ENCODE data around the gene TBCK.

Gene TBCK

DNA sequence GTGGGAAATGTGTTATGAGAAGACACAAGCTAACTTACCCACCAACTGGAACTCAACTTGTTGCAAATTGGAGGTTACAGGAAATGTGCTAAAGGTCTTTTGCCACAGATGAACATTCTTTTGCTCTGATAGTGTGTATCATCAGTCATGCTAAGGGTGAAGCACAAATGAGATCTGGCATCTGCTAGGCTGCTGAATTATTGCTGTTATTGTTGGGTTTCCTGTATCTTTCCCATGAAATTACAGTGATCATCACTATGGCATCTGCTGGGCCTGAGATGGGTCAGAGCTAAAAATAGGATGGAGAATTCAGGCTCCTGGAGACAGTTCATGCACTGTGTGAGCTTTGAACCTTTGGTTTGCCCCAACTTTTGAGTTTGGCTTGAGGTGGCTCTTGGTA lies 296.2 kb downstream of the TBCK start:
- no peaks in the 10 kb centered on the region for H3K79me2 ChIP-seq (ENCODE audit: insufficient read depth, low read length)
- H3K9ac ChIP-seq (ENCODE audit: low read length): no peak overlapping the region
- H3K4me2 ChIP-seq (ENCODE audit: low read length): no peak overlapping the region
- no peaks in the 10 kb centered on the region for H3K27me3 ChIP-seq (ENCODE audit: insufficient read depth, low read length)
- no peak overlapping the region for H3K4me3 ChIP-seq (ENCODE audit: low read depth, low read length, poor library complexity, severe bottlenecking)
- no peaks in the 10 kb centered on the region for H3K4me1 ChIP-seq (ENCODE audit: insufficient read depth, low read length, severe bottlenecking)
- H3K9me2 ChIP-seq (ENCODE audit: low read depth, low read length): no peaks in the 10 kb centered on the region
- no peak overlapping the region for H2AFZ ChIP-seq (ENCODE audit: low read length)
- no peaks in the 10 kb centered on the region for H3K9me3 ChIP-seq (ENCODE audit: low read length)
- H3K36me3 ChIP-seq (ENCODE audit: insufficient read depth, low read length): no peaks in the 10 kb centered on the region
- H4K20me1 ChIP-seq (ENCODE audit: insufficient read depth, low read length): no peaks in the 10 kb centered on the region
- no peak overlapping the region for H3K27ac ChIP-seq (ENCODE audit: low read depth, low read length, poor library complexity, severe bottlenecking)
- no peaks in the 10 kb centered on the region for H3F3A ChIP-seq (ENCODE audit: insufficient read depth, low read length)
- TF ChIP-seq CTCF (IDR thresholded peaks at IDR 0.05; ENCODE audit: low read length) (no peak), EZH2 (IDR thresholded peaks at IDR 0.05; ENCODE audit: borderline replicate concordance, low read length) (no peak)

GRCh38 chr4:106017975-106018374 lies 298.0 kb downstream of the TBCK start:
- H3K9me2 ChIP-seq (ENCODE audit: low read depth, low read length): no peaks in the 10 kb centered on the region
- H3K27me3 ChIP-seq (ENCODE audit: insufficient read depth, low read length): no peaks in the 10 kb centered on the region
- H3K9me3 ChIP-seq (ENCODE audit: low read length): no peaks in the 10 kb centered on the region
- H3K79me2 ChIP-seq (ENCODE audit: insufficient read depth, low read length): no peaks in the 10 kb centered on the region
- H4K20me1 ChIP-seq (ENCODE audit: insufficient read depth, low read length): no peaks in the 10 kb centered on the region
- TF ChIP-seq EZH2 (IDR thresholded peaks at IDR 0.05; ENCODE audit: borderline replicate concordance, low read length): no peak
- no peak for TF ChIP-seq CTCF (IDR thresholded peaks at IDR 0.05; ENCODE audit: low read length)
- no peak overlapping the region for H2AFZ ChIP-seq (ENCODE audit: low read length)
- no peaks in the 10 kb centered on the region for H3K4me1 ChIP-seq (ENCODE audit: insufficient read depth, low read length, severe bottlenecking)
- H3K36me3 ChIP-seq (ENCODE audit: insufficient read depth, low read length): no peaks in the 10 kb centered on the region
- H3K27ac ChIP-seq (ENCODE audit: low read depth, low read length, poor library complexity, severe bottlenecking): no peak overlapping the region
- H3K9ac ChIP-seq (ENCODE audit: low read length): no peak overlapping the region
- H3K4me2 ChIP-seq (ENCODE audit: low read length): no peak overlapping the region
- no peak overlapping the region for H3K4me3 ChIP-seq (ENCODE audit: low read depth, low read length, poor library complexity, severe bottlenecking)
- no peaks in the 10 kb centered on the region for H3F3A ChIP-seq (ENCODE audit: insufficient read depth, low read length)

GRCh38 chr4:106011387-106011786 lies 304.6 kb downstream of the TBCK start:
- Histone ChIP-seq H3K36me3 (ENCODE audit: insufficient read depth, low read length) (no peaks in the 10 kb centered on the region), H3K4me2 (ENCODE audit: low read length) (no peak overlapping the region), H3K9me3 (ENCODE audit: low read length) (no peaks in the 10 kb centered on the region), H3F3A (ENCODE audit: insufficient read depth, low read length) (no peaks in the 10 kb centered on the region), H3K9ac (ENCODE audit: low read length) (no peak overlapping the region), H3K9me2 (ENCODE audit: low read depth, low read length) (no peaks in the 10 kb centered on the region), H3K27ac (ENCODE audit: low read depth, low read length, poor library complexity, severe bottlenecking) (no peak overlapping the region), H3K27me3 (ENCODE audit: insufficient read depth, low read length) (no peaks in the 10 kb centered on the region), H3K79me2 (ENCODE audit: insufficient read depth, low read length) (no peaks in the 10 kb centered on the region), H4K20me1 (ENCODE audit: insufficient read depth, low read length) (no peaks in the 10 kb centered on the region), H2AFZ (ENCODE audit: low read length) (no peak overlapping the region), H3K4me1 (ENCODE audit: insufficient read depth, low read length, severe bottlenecking) (no peaks in the 10 kb centered on the region), H3K4me3 (ENCODE audit: low read depth, low read length, poor library complexity, severe bottlenecking) (no peak overlapping the region)
- no peak for TF ChIP-seq CTCF (IDR thresholded peaks at IDR 0.05; ENCODE audit: low read length)
- no peak for TF ChIP-seq EZH2 (IDR thresholded peaks at IDR 0.05; ENCODE audit: borderline replicate concordance, low read length)
